WERI-Rb-1 (cell line): ENCODE measurements around the gene PLAU.

Source experiments
- DNase-seq: peaks from one replicate; pipeline ENCODE4 v3.0.0-alpha.2; 2020
- H3K27ac ChIP-seq: fragments of 250-450 bp; sonication (Bioruptor Pico); 2 replicates; pipeline ENCODE4 v1.5.1; 2020; ENCODE audit warnings: mild to moderate bottlenecking, moderate library complexity
- H3K27me3 ChIP-seq: fragments of 250-450 bp; sonication (Bioruptor Pico); 2 replicates; pipeline ENCODE4 v1.5.1; 2021; ENCODE audit warnings: mild to moderate bottlenecking, low read depth, moderate library complexity; ENCODE audit not compliant: insufficient read depth, severe bottlenecking
- H3K36me3 ChIP-seq: fragments of 250-450 bp; sonication (Bioruptor Pico); 2 replicates; pipeline ENCODE4 v1.5.1; 2020; ENCODE audit warnings: mild to moderate bottlenecking, moderate library complexity
- H3K4me3 ChIP-seq: 2 replicates; pipeline ENCODE4 v1.5.1; 2011; ENCODE audit warnings: low read depth, mild to moderate bottlenecking, control low read depth, low read length
- H3K9me3 ChIP-seq: fragments of 250-450 bp; sonication (Bioruptor Pico); 2 replicates; pipeline ENCODE4 v1.5.1; 2021; ENCODE audit warnings: mild to moderate bottlenecking, moderate library complexity; ENCODE audit not compliant: severe bottlenecking
- CTCF ChIP-seq: IDR thresholded peaks from 2 replicates; pipeline ENCODE4 v1.5.1; 2011; ENCODE audit warnings: low read depth, mild to moderate bottlenecking, control low read depth, inconsistent platforms, low read length

The PLAU gene

GRCh38 chr10:73865459-73866442 lies 45.2 kb upstream of the PLAU start:
- Histone ChIP-seq H3K4me3 (no peak overlapping the region), H3K9me3 (no peaks in the 10 kb centered on the region), H3K36me3 (peaks cover 40% of the 10 kb centered on the region), H3K27me3 (no peaks in the 10 kb centered on the region), H3K27ac (peak overlapping the region; percentile 91)
- no peak for TF ChIP-seq CTCF
- DNase-seq = no peak

- Histone ChIP-seq H3K27ac (peak overlapping the region; percentile 91), H3K9me3 (no peaks in the 10 kb centered on the region), H3K4me3 (no peak overlapping the region), H3K27me3 (no peaks in the 10 kb centered on the region), H3K36me3 (peaks cover 44% of the 10 kb centered on the region)
- no peak for TF ChIP-seq CTCF
- peak; percentile 86 for DNase-seq
These were observed 44.3 kb upstream of the PLAU start for GRCh38 chr10:73866621-73867020.

- Histone ChIP-seq H3K9me3 (no peaks in the 10 kb centered on the region), H3K36me3 (peaks cover 47% of the 10 kb centered on the region), H3K4me3 (no peak overlapping the region), H3K27ac (peak overlapping the region; percentile 91), H3K27me3 (no peaks in the 10 kb centered on the region)
- peak; percentile 70 for DNase-seq
- TF ChIP-seq CTCF = 0 out of 2 replicates have a peak, but pooled peaks have one; percentile 24
These were observed 43.7 kb upstream of the PLAU start for GRCh38 chr10:73867126-73867807.

- Histone ChIP-seq H3K9me3 (no peaks in the 10 kb centered on the region), H3K27me3 (no peaks in the 10 kb centered on the region), H3K27ac (peak overlapping the region; percentile 91), H3K36me3 (peaks cover 55% of the 10 kb centered on the region), H3K4me3 (no peak overlapping the region)
- no peak for TF ChIP-seq CTCF
- no peak for DNase-seq
These were observed 42.9 kb upstream of the PLAU start for GRCh38 chr10:73867871-73868631.

GRCh38 chr10:73868655-73869195 lies 42.2 kb upstream of the PLAU start:
- TF ChIP-seq CTCF = no peak
- DNase-seq = peak; percentile 34
- Histone ChIP-seq H3K27ac (peak overlapping the region; percentile 91), H3K9me3 (no peaks in the 10 kb centered on the region), H3K36me3 (peaks cover 58% of the 10 kb centered on the region), H3K4me3 (no peak overlapping the region), H3K27me3 (no peaks in the 10 kb centered on the region)
